ENCODE measurements around the gene NAB2. TPM values are rescaled to one million over a fixed set of nuclear protein-coding genes. Genes with fewer than 3 reads are reported as not detected.

Gene NAB2
- total and polyA plus RNA-seq, 2 experiments from 2014 or later, result 21.6 to 107 TPM

GRCh38 chr12:57094208-57095160, 5.6 kb downstream of the NAB2 start:
- 43 to 46% methylated on average over 15 of the region's 15 CpGs for WGBS, 2 experiments (ENCODE audit: low coverage in 1 of 2, low lambda C conversion rate in 2 of 2, missing lambda C conversion rate in 2 of 2)
- H3K27ac ChIP-seq, result peak overlapping the region; percentile 77
- in situ Hi-C loops (cut with MboI), result no loop called here

GRCh38 chr12:57095440-57095839, 6.5 kb downstream of the NAB2 start:
- Histone ChIP-seq H3K36me3 (ENCODE audit: low read depth) (peaks cover 34% of the 10 kb centered on the region), H3K79me2 (ENCODE audit: insufficient read depth) (peaks cover 28% of the 10 kb centered on the region), H3K4me1 (ENCODE audit: insufficient read depth) (peaks cover 32% of the 10 kb centered on the region), H3K4me3 (no peak overlapping the region), H3K4me2 (ENCODE audit: unreplicated experiment) (no peak overlapping the region), H3K27me3 (replicated peaks; ENCODE audit: insufficient read depth) (no peaks in the 10 kb centered on the region), H3K27ac (peak overlapping the region; percentile 77), H3F3A (ENCODE audit: insufficient read depth) (peaks cover 71% of the 10 kb centered on the region), H2AFZ (no peak overlapping the region), H3K9ac (no peak overlapping the region), H3K9me3 (ENCODE audit: low read depth) (no peaks in the 10 kb centered on the region), H4K20me1 (ENCODE audit: insufficient read depth) (no peaks in the 10 kb centered on the region), H3K9me2 (ENCODE audit: insufficient read depth) (no peaks in the 10 kb centered on the region)
- no peak for DNase-seq
- WGBS, 2 experiments (ENCODE audit: low coverage in 1 of 2, low lambda C conversion rate in 2 of 2, missing lambda C conversion rate in 2 of 2), result 88 to 95% methylated on average over 3 of the region's 3 CpGs
- in situ Hi-C loops (cut with MboI), result no loop called here
- TF ChIP-seq EZH2 (IDR thresholded peaks at IDR 0.05; ENCODE audit: insufficient read depth, poor library complexity, severe bottlenecking), result no peak
- TF ChIP-seq EZH2phosphoT487 (IDR thresholded peaks at IDR 0.05; ENCODE audit: insufficient read depth, low read depth), result no peak

More at GRCh38 chr12:57094208-57095160, 5.6 kb downstream of the NAB2 start:
- Histone ChIP-seq H4K20me1 (ENCODE audit: insufficient read depth) (no peaks in the 10 kb centered on the region), H3K9me2 (ENCODE audit: insufficient read depth) (no peaks in the 10 kb centered on the region), H3K27me3 (replicated peaks; ENCODE audit: insufficient read depth) (no peaks in the 10 kb centered on the region), H3K4me2 (ENCODE audit: unreplicated experiment) (no peak overlapping the region), H3K9me3 (ENCODE audit: low read depth) (no peaks in the 10 kb centered on the region), H3F3A (ENCODE audit: insufficient read depth) (peaks cover 63% of the 10 kb centered on the region), H2AFZ (no peak overlapping the region), H3K4me1 (ENCODE audit: insufficient read depth) (peaks cover 29% of the 10 kb centered on the region), H3K9ac (peak overlapping the region; percentile 55), H3K4me3 (no peak overlapping the region), H3K79me2 (ENCODE audit: insufficient read depth) (peaks cover 38% of the 10 kb centered on the region), H3K36me3 (ENCODE audit: low read depth) (peaks cover 34% of the 10 kb centered on the region)
- DNase-seq, result no peak
- TF ChIP-seq EZH2phosphoT487 (IDR thresholded peaks at IDR 0.05; ENCODE audit: insufficient read depth, low read depth) (no peak), EZH2 (IDR thresholded peaks at IDR 0.05; ENCODE audit: insufficient read depth, poor library complexity, severe bottlenecking) (no peak)

- Histone ChIP-seq H2AFZ (no peak overlapping the region), H3K4me3 (no peak overlapping the region), H3K79me2 (ENCODE audit: insufficient read depth) (peaks cover 22% of the 10 kb centered on the region), H3K9me2 (ENCODE audit: insufficient read depth) (no peaks in the 10 kb centered on the region), H4K20me1 (ENCODE audit: insufficient read depth) (no peaks in the 10 kb centered on the region), H3K9ac (no peak overlapping the region), H3K9me3 (ENCODE audit: low read depth) (no peaks in the 10 kb centered on the region), H3K4me1 (ENCODE audit: insufficient read depth) (peaks cover 32% of the 10 kb centered on the region), H3K27me3 (replicated peaks; ENCODE audit: insufficient read depth) (no peaks in the 10 kb centered on the region), H3K36me3 (ENCODE audit: low read depth) (peaks cover 34% of the 10 kb centered on the region), H3F3A (ENCODE audit: insufficient read depth) (peaks cover 72% of the 10 kb centered on the region), H3K4me2 (ENCODE audit: unreplicated experiment) (no peak overlapping the region), H3K27ac (peak overlapping the region; percentile 77)
- 72 to 80% methylated on average over 6 of the region's 6 CpGs for WGBS, 2 experiments (ENCODE audit: low coverage in 1 of 2, low lambda C conversion rate in 2 of 2, missing lambda C conversion rate in 2 of 2)
- DNase-seq, result peak; percentile 47
- in situ Hi-C loops (cut with MboI), result no loop called here
- TF ChIP-seq EZH2phosphoT487 (IDR thresholded peaks at IDR 0.05; ENCODE audit: insufficient read depth, low read depth) (no peak), EZH2 (IDR thresholded peaks at IDR 0.05; ENCODE audit: insufficient read depth, poor library complexity, severe bottlenecking) (no peak)
Observed at GRCh38 chr12:57096099-57096572, 7.2 kb downstream of the NAB2 start.

GRCh38 chr12:57096748-57097553, 8.0 kb downstream of the NAB2 start:
- H2AFZ ChIP-seq, result no peak overlapping the region
- H3K9me3 ChIP-seq (ENCODE audit: low read depth), result no peaks in the 10 kb centered on the region
- no peak overlapping the region for H3K4me3 ChIP-seq
- peaks cover 13% of the 10 kb centered on the region for H3K79me2 ChIP-seq (ENCODE audit: insufficient read depth)
- no peak overlapping the region for H3K9ac ChIP-seq
- peak overlapping the region; percentile 9 for H3K27ac ChIP-seq
- no peaks in the 10 kb centered on the region for H3K9me2 ChIP-seq (ENCODE audit: insufficient read depth)
- no peaks in the 10 kb centered on the region for H3K27me3 ChIP-seq (replicated peaks; ENCODE audit: insufficient read depth)
- peaks cover 26% of the 10 kb centered on the region for H3K36me3 ChIP-seq (ENCODE audit: low read depth)
- H3K4me2 ChIP-seq (ENCODE audit: unreplicated experiment), result no peak overlapping the region
- TF ChIP-seq EZH2phosphoT487 (IDR thresholded peaks at IDR 0.05; ENCODE audit: insufficient read depth, low read depth), result no peak
- TF ChIP-seq EZH2 (IDR thresholded peaks at IDR 0.05; ENCODE audit: insufficient read depth, poor library complexity, severe bottlenecking), result no peak
- in situ Hi-C loops (cut with MboI), result no loop called here
- no peaks in the 10 kb centered on the region for H4K20me1 ChIP-seq (ENCODE audit: insufficient read depth)
- no peak for DNase-seq
- peaks cover 72% of the 10 kb centered on the region for H3F3A ChIP-seq (ENCODE audit: insufficient read depth)
- H3K4me1 ChIP-seq (ENCODE audit: insufficient read depth), result peaks cover 30% of the 10 kb centered on the region
- WGBS, 2 experiments (ENCODE audit: low coverage in 1 of 2, low lambda C conversion rate in 2 of 2, missing lambda C conversion rate in 2 of 2), result 77% methylated on average over 8 of the region's 8 CpGs

All from GM23248 (cell line).